A549 (cell line): Measurements from ENCODE around the gene TSPAN4. TPM values are rescaled to one million over a fixed set of nuclear protein-coding genes. Genes with fewer than 3 reads are reported as not detected.

Source experiments
- ATAC-seq, 2 experiments: fragments of 200-7000 bp in 1 of 2; fragments of >200 bp in 1 of 2; cut with Nextera tagmentation in 1 of 2; cut with Tn5 transposase in 1 of 2; 3 replicates each; pipeline versions ENCODE4 v1.8.0 to v1.9.1; 2018 to 2020; ENCODE audit warnings: mild to moderate bottlenecking in 1 of 2, moderate library complexity in 1 of 2
- CTCF ChIA-PET: fragments of 300-600 bp; sonication (Branson Sonifier 250); formaldehyde crosslinking; extraction: SDS; loops from one replicate; lab custom pipeline; 2021; ENCODE audit warnings: antibody characterized with exemption, inconsistent platforms; lab: Yijun Ruan, JAX
- POLR2A ChIA-PET: fragments of 350-600 bp; formaldehyde crosslinking; extraction: SDS; loops from one replicate; lab custom pipeline; 2021; ENCODE audit warnings: antibody characterized with exemption, inconsistent platforms; lab: Yijun Ruan, JAX
- DNase-seq, 2 experiments: peaks; one replicate each; pipeline versions ENCODE4 v3.0.0 to v3.0.0-alpha.2; 2011 to 2016; ENCODE audit warnings: low read depth in 1 of 2, low spot score in 1 of 2
- FAIRE-seq: peaks from 2 replicates; lab custom pipeline; 2011; peaks lifted over from hg19 to GRCh38; lab: Jason Lieb, UNC
- H3K27ac ChIP-seq, 2 experiments: fragments of >200 bp; sonication (Bioruptor Twin); formaldehyde crosslinking; 3 replicates each; pipeline ENCODE4 v1.5.1; 2016 to 2017
- H3K4me1 ChIP-seq: fragments of >200 bp; sonication (Bioruptor Twin); formaldehyde crosslinking; 3 replicates; pipeline ENCODE4 v1.6.1; 2016
- H3K4me2 ChIP-seq: fragments of >200 bp; sonication (Bioruptor Twin); formaldehyde crosslinking; 3 replicates; pipeline ENCODE4 v1.6.1; 2016
- H3K4me3 ChIP-seq: fragments of >200 bp; sonication (Bioruptor Twin); formaldehyde crosslinking; 3 replicates; pipeline ENCODE4 v1.5.1; 2016
- H3K9me3 ChIP-seq: fragments of >200 bp; sonication (Bioruptor Twin); formaldehyde crosslinking; 3 replicates; pipeline ENCODE4 v1.6.1; 2016
- BCL3 ChIP-seq: fragments of >200 bp; sonication (Bioruptor Twin); formaldehyde crosslinking; IDR thresholded peaks from 3 replicates; pipeline ENCODE4 v1.6.1; 2016
- BHLHE40 ChIP-seq: IDR thresholded peaks from 2 replicates; pipeline ENCODE4 v1.6.1; 2012; ENCODE audit warnings: low read depth, low read length, inconsistent platforms
- CBX2 ChIP-seq: fragments of 200-600 bp; sonication (generic); IDR thresholded peaks from 2 replicates; pipeline ENCODE4 v1.6.1; 2016; ENCODE audit warnings: low read depth, mild to moderate bottlenecking, borderline replicate concordance
- E2F6 ChIP-seq: IDR thresholded peaks from 2 replicates; pipeline ENCODE4 v1.6.1; 2012; ENCODE audit warnings: low read depth, borderline replicate concordance
- EHMT2 ChIP-seq: fragments of 200-600 bp; sonication (generic); IDR thresholded peaks from 2 replicates; pipeline ENCODE4 v1.6.1; 2016; ENCODE audit warnings: antibody characterized with exemption, low read depth, mild to moderate bottlenecking, moderate library complexity
- HDAC2 ChIP-seq: fragments of 200-600 bp; sonication (generic); IDR thresholded peaks from 2 replicates; pipeline ENCODE4 v1.6.1; 2016
- HEYL ChIP-seq: fragments of 250-450 bp; sonication (Bioruptor Pico); IDR thresholded peaks from 2 replicates; pipeline ENCODE4 v1.8.0; 2021; ENCODE audit warnings: mild to moderate bottlenecking, moderate library complexity
- JUN ChIP-seq, 2 experiments: fragments of >200 bp; sonication (Bioruptor Twin); formaldehyde crosslinking; IDR thresholded peaks; 2 replicates in 1 of 2; 3 replicates in 1 of 2; pipeline ENCODE4 v1.6.1; 2016 to 2017
- KDM5A ChIP-seq: fragments of 200-600 bp; sonication (generic); IDR thresholded peaks from 2 replicates; pipeline ENCODE4 v1.6.1; 2016; ENCODE audit warnings: antibody characterized with exemption, mild to moderate bottlenecking
- MAFK ChIP-seq: fragments of 450-650 bp; IDR thresholded peaks from 2 replicates; pipeline ENCODE4 v1.6.1; 2014; ENCODE audit not compliant: partially characterized antibody
- MAZ ChIP-seq: fragments of 150-350 bp; IDR thresholded peaks from 2 replicates; pipeline ENCODE4 v1.6.1; 2014; ENCODE audit warnings: antibody characterized with exemption, low read depth, low read length, borderline replicate concordance
- MYC ChIP-seq: IDR thresholded peaks from 2 replicates; pipeline ENCODE4 v1.6.1; 2012; ENCODE audit warnings: mild to moderate bottlenecking, inconsistent platforms, low read length, improper control_type of control experiment, borderline replicate concordance
- NPAS2 ChIP-seq: fragments of 250-450 bp; sonication (Bioruptor Pico); IDR thresholded peaks from 2 replicates; pipeline ENCODE4 v1.8.0; 2022; ENCODE audit warnings: mild to moderate bottlenecking, moderate library complexity, borderline replicate concordance
- POLR2A ChIP-seq: IDR thresholded peaks from 2 replicates; pipeline ENCODE4 v1.6.1; 2012; ENCODE audit warnings: mild to moderate bottlenecking, low read length
- RNF2 ChIP-seq: fragments of 200-600 bp; sonication (generic); IDR thresholded peaks from 2 replicates; pipeline ENCODE4 v1.6.1; 2016; ENCODE audit warnings: low read depth, mild to moderate bottlenecking, antibody characterized with exemption, moderate library complexity, borderline replicate concordance
- TFCP2L1 ChIP-seq: fragments of 250-450 bp; sonication (Bioruptor Pico); IDR thresholded peaks from 2 replicates; pipeline ENCODE4 v1.5.0; 2021; ENCODE audit warnings: mild to moderate bottlenecking
- TP53 ChIP-seq: fragments of 250-450 bp; sonication (Bioruptor Pico); IDR thresholded peaks from 2 replicates; pipeline ENCODE4 v1.5.0; 2021; ENCODE audit warnings: mild to moderate bottlenecking, moderate library complexity
- WGBS: methylation state at CpG from one replicate; pipeline ENCODE4 v1.1.6; 2017; ENCODE audit errors: missing lambda C conversion rate; 5-methylcytosine and 5-hydroxymethylcytosine counted together
- polyA plus RNA-seq, 4 experiments: library from polyadenylated mRNA; depleted of rRNA in 3 of 4; stranded (reverse); fragments of >200 nt; fragmentation: RNase III in 1 of 4; extraction: RNeasy Plus Mini Kit Qiagen cat#74134 plus additional on column Dnase treatment in 1 of 4; gene quantifications; 2 replicates in 3 of 4; 3 replicates in 1 of 4; pipeline ENCODE4 v1.2.3, GENCODE V29; 2011 to 2017
- TF ChIP-seq, protein P1 (sequence below): IDR thresholded peaks from 2 replicates; pipeline ENCODE4 v1.6.1; 2012
- TF ChIP-seq, protein P2 (sequence below): IDR thresholded peaks from 2 replicates; pipeline ENCODE4 v1.6.1; 2012
- TF ChIP-seq, protein P3 (sequence below): fragments of 150-350 bp; IDR thresholded peaks from 2 replicates; pipeline ENCODE4 v1.6.1; 2014; ENCODE audit warnings: low read depth, mild to moderate bottlenecking, low read length

TSPAN4 gene
- polyA plus RNA-seq, 2 of the 4 experiments (the other 2 are of a cell fraction): 83.5 to 145 TPM

GRCh38 chr11:910044-910588 is 67.5 kb downstream of the TSPAN4 start:
- FAIRE-seq (no peak), DNase-seq (no peak), ATAC-seq (peak in 1 of 2 experiments; percentile 58; a peak in 5 of 6 replicates)
- Histone ChIP-seq H3K4me3 (peak overlapping the region; percentile 84), H3K4me1 (peaks cover 14% of the 10 kb centered on the region), H3K4me2 (peak overlapping the region; percentile 93), H3K27ac (peak overlapping the region; percentile 96 to 98), H3K9me3 (no peaks in the 10 kb centered on the region)
- WGBS: 4% methylated on average over 17 of the region's 38 CpGs
- TF ChIP-seq NPAS2 (CRISPR knock-in tag): no peak
- POLR2A ChIA-PET: interaction anchor here (0.6 to 1.2 kb wide), 3 partner anchors 42 to 148 kb away, joined by 3 to 5 read pairs (median 4); partner anchors contain the start of gene RPLP2
- CTCF ChIA-PET: interaction anchor here (0.6 to 3.1 kb wide), 3 partner anchors 11 to 96 kb away, joined by 3 to 26 read pairs (median 4); partner anchors contain the start of gene AP2A2

- ChIA-PET POLR2A (interaction anchor here (0.6 to 1.2 kb wide), 5 partner anchors 15 to 148 kb away, joined by 3 to 5 read pairs (median 4); partner anchors contain the start of gene RPLP2), CTCF (interaction anchor here (0.6 to 3.1 kb wide), 2 partner anchors 14 to 96 kb away, joined by 4 to 26 read pairs; partner anchors contain the start of gene AP2A2)
- TF ChIP-seq JUN (IDR thresholded peaks at IDR 0.05): peak; percentile 62 to 82; a peak in 2 of 5 replicates
- peak; percentile 37 for TF ChIP-seq POLR2A
- no peak for TF ChIP-seq HEYL (CRISPR knock-in tag)
- TF ChIP-seq, protein P1, sequence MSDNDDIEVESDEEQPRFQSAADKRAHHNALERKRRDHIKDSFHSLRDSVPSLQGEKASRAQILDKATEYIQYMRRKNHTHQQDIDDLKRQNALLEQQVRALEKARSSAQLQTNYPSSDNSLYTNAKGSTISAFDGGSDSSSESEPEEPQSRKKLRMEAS: peak; percentile 43; the same call in 1 of the 2 replicates
- TF ChIP-seq, protein P2, sequence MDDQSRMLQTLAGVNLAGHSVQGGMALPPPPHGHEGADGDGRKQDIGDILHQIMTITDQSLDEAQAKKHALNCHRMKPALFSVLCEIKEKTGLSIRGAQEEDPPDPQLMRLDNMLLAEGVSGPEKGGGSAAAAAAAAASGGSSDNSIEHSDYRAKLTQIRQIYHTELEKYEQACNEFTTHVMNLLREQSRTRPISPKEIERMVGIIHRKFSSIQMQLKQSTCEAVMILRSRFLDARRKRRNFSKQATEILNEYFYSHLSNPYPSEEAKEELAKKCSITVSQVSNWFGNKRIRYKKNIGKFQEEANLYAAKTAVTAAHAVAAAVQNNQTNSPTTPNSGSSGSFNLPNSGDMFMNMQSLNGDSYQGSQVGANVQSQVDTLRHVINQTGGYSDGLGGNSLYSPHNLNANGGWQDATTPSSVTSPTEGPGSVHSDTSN: 0 out of 2 replicates have a peak, but pooled peaks have one; percentile 25
- 0 out of 2 replicates have a peak, but pooled peaks have one; percentile 25 for TF ChIP-seq KDM5A
- TF ChIP-seq E2F6: peak; percentile 19; the same call in 1 of the 2 replicates
- TF ChIP-seq TFCP2L1 (CRISPR knock-in tag): no peak
- 0 out of 3 replicates have a peak, but pooled peaks have one; percentile 65 for TF ChIP-seq BCL3
- peak; percentile 85 to 96 for DNase-seq
- peak; percentile 96 to 97 for ATAC-seq
- H3K4me3 ChIP-seq: peak within 1 kb of the TSS; percentile 84
- 0% methylated on average over 9 of the region's 59 CpGs for WGBS
- peak within 1 kb of the TSS; percentile 96 to 98 for H3K27ac ChIP-seq
- FAIRE-seq: no peak
- no peaks in the 10 kb centered on the region for H3K9me3 ChIP-seq
- peaks cover 14% of the 10 kb centered on the region for H3K4me1 ChIP-seq
- H3K4me2 ChIP-seq: peak within 1 kb of the TSS; percentile 96
Measured at GRCh38 chr11:910589-911030, 68.0 kb downstream of the TSPAN4 start, which contains the start of gene CHID1. TSS of gene CHID1 (minus strand) at chr11:910810. CDS start at chr11:904816, 5,994 bp downstream.

DNA sequence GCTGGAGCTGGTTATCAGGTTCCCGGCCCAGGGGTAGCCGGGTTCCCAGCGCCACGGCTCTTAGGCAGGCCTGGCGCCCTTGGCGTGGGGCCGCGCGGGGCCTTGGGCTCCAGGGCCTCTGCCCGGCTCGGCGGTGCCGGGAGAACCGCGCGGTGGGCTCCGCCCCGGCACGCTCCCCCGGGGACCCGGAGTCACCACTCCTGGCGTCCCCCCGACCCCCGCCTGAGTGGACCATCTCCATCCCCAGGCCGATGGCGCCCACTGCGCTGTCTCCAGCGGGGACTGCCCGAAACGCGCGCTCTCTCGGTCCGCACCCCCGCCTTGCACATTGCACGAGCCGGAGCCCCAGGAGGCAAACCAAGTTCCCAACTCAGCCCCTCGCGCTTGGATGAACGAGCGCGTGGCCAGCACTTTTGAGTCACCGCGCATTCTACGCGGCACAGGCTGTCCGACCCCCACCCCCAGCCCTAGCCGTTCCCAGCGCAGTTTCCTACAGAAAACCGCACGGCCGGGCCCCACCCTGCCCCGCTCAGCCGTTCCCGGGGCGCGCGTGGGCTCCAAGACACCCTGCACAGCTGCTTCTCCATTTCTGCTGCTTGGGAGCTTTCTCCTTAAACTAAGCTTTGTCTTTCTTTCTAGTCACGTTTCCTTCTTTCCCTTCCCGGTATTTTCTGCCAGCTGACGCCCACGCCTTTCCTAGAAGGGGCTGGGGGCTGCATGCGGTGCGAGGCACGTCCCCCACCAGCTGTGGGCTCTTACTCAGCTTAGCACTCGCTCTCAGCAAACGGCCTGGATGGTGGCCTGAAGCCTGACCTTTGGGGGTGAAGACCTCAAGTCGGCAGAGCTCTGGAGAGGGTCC is 68.6 kb downstream of the TSPAN4 start:
- Histone ChIP-seq H3K4me3 (peak overlapping the region; percentile 84), H3K4me1 (peaks cover 14% of the 10 kb centered on the region), H3K9me3 (no peaks in the 10 kb centered on the region), H3K27ac (peak overlapping the region; percentile 96 to 98), H3K4me2 (peak overlapping the region; percentile 96)
- ChIA-PET CTCF (interaction anchor here (0.5 to 3.1 kb wide), 5 partner anchors 13 to 140 kb away, joined by 3 to 26 read pairs (median 6); partner anchors contain the start of gene AP2A2), POLR2A (interaction anchor here (0.6 to 1.2 kb wide), 5 partner anchors 15 to 147 kb away, joined by 3 to 5 read pairs (median 4); partner anchors contain the start of gene RPLP2)
- ATAC-seq (peak; percentile 60 to 70), DNase-seq (peak in 1 of 2 experiments; percentile 35), FAIRE-seq (no peak)
- WGBS: 40% methylated on average over 31 of the region's 68 CpGs
- TF ChIP-seq TP53 (no peak), E2F6 (peak; percentile 73; the same call in 1 of the 2 replicates), MAZ (no peak), JUN (IDR thresholded peaks at IDR 0.05) (peak; percentile 48 to 51; a peak in 4 of 5 replicates), MYC (no peak), HDAC2 (no peak), MAFK (no peak), RNF2 (peak; percentile 11; the same call in 1 of the 2 replicates), CBX2 (no peak), BHLHE40 (no peak), EHMT2 (no peak), NPAS2 (CRISPR knock-in tag) (no peak)
- TF ChIP-seq, protein P3, sequence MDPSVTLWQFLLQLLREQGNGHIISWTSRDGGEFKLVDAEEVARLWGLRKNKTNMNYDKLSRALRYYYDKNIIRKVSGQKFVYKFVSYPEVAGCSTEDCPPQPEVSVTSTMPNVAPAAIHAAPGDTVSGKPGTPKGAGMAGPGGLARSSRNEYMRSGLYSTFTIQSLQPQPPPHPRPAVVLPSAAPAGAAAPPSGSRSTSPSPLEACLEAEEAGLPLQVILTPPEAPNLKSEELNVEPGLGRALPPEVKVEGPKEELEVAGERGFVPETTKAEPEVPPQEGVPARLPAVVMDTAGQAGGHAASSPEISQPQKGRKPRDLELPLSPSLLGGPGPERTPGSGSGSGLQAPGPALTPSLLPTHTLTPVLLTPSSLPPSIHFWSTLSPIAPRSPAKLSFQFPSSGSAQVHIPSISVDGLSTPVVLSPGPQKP: no peak
- TF ChIP-seq, protein P2: no peak
- TF ChIP-seq, protein P1: peak; percentile 69
